Ishikawa (cell line): ENCODE results near the gene MTX1.

ENCODE experiments used
- CEBPB ChIP-seq: IDR thresholded peaks from 2 replicates; pipeline ENCODE4 v1.6.1; 2012
- CREB1 ChIP-seq: IDR thresholded peaks from 2 replicates; pipeline ENCODE4 v1.6.1; 2012; ENCODE audit warnings: low read depth
- EGR1 ChIP-seq: IDR thresholded peaks from 2 replicates; pipeline ENCODE4 v1.6.1; 2012
- EP300 ChIP-seq: IDR thresholded peaks from 2 replicates; pipeline ENCODE4 v1.6.1; 2012; ENCODE audit warnings: borderline replicate concordance
- FOXM1 ChIP-seq: IDR thresholded peaks from 2 replicates; pipeline ENCODE4 v1.6.1; 2012; ENCODE audit warnings: low read depth, borderline replicate concordance
- MAX ChIP-seq: IDR thresholded peaks from 2 replicates; pipeline ENCODE4 v1.6.1; 2012
- NFIC ChIP-seq: IDR thresholded peaks from 2 replicates; pipeline ENCODE4 v1.6.1; 2012
- RAD21 ChIP-seq: IDR thresholded peaks from 2 replicates; pipeline ENCODE4 v1.6.1; 2012; ENCODE audit warnings: low read depth
- REST ChIP-seq: IDR thresholded peaks from 2 replicates; pipeline ENCODE4 v1.6.1; 2012; ENCODE audit warnings: low read depth, mild to moderate bottlenecking
- TAF1 ChIP-seq: IDR thresholded peaks from 2 replicates; pipeline ENCODE4 v1.6.1; 2012; ENCODE audit warnings: low read depth, mild to moderate bottlenecking
- TCF12 ChIP-seq: IDR thresholded peaks from 2 replicates; pipeline ENCODE4 v1.6.1; 2012; ENCODE audit warnings: low read depth
- TEAD4 ChIP-seq: IDR thresholded peaks from 2 replicates; pipeline ENCODE4 v1.6.1; 2012
- USF1 ChIP-seq: IDR thresholded peaks from 2 replicates; pipeline ENCODE4 v1.6.1; 2012
- YY1 ChIP-seq: IDR thresholded peaks from 2 replicates; pipeline ENCODE4 v1.6.1; 2012; ENCODE audit warnings: low read depth
- ZBTB7A ChIP-seq: IDR thresholded peaks from 2 replicates; pipeline ENCODE4 v1.6.1; 2012; ENCODE audit warnings: low read depth

MTX1 gene

GRCh38 chr1:155196103-155196892, 12.2 kb upstream of the MTX1 start:
- no peak for TF ChIP-seq EGR1
- no peak for TF ChIP-seq USF1
- TF ChIP-seq FOXM1 = no peak
- no peak for TF ChIP-seq YY1

GRCh38 chr1:155196893-155197638, 11.4 kb upstream of the MTX1 start:
- no peak for TF ChIP-seq CEBPB
- no peak for TF ChIP-seq ZBTB7A
- no peak for TF ChIP-seq REST
- no peak for TF ChIP-seq TEAD4
- no peak for TF ChIP-seq USF1
- no peak for TF ChIP-seq FOXM1
- no peak for TF ChIP-seq EGR1
- TF ChIP-seq RAD21 = no peak
- no peak for TF ChIP-seq YY1
- no peak for TF ChIP-seq CREB1
- TF ChIP-seq TCF12 = no peak
- TF ChIP-seq MAX = no peak
- no peak for TF ChIP-seq EP300

- TF ChIP-seq TCF12 (no peak), NFIC (no peak), RAD21 (no peak), YY1 (no peak), REST (no peak), ZBTB7A (no peak), CEBPB (no peak)
Measured at GRCh38 chr1:155197901-155198546, 10.5 kb upstream of the MTX1 start.

- TF ChIP-seq CREB1 (no peak), TCF12 (no peak), ZBTB7A (no peak), NFIC (no peak), YY1 (no peak), REST (no peak), USF1 (no peak), MAX (no peak), RAD21 (no peak), EP300 (no peak), FOXM1 (no peak), TEAD4 (no peak), EGR1 (no peak), TAF1 (no peak), CEBPB (no peak)
Measured at GRCh38 chr1:155198547-155198906, 10.0 kb upstream of the MTX1 start.
